Fibroblast of villous mesenchyme (primary cell): Measurements from ENCODE around the gene ASTN1. TPM values are rescaled to one million over a fixed set of nuclear protein-coding genes. Genes with fewer than 3 reads are reported as not detected.

Experiments used
- DNase-seq: peaks from one replicate; pipeline ENCODE4 v3.0.0-alpha.2; 2010; ENCODE audit warnings: low read depth
- H3K4me3 ChIP-seq: 2 replicates; pipeline ENCODE4 v1.5.1; 2011; ENCODE audit warnings: low read depth, mild to moderate bottlenecking, low read length
- total RNA-seq: library from RNA; depleted of rRNA; stranded (reverse); fragments of >200 nt; gene quantifications from 2 replicates; pipeline ENCODE4 v1.2.3, GENCODE V29; 2012
- TF ChIP-seq, protein P1 (sequence below): IDR thresholded peaks from 2 replicates; pipeline ENCODE4 v1.5.1; 2012; ENCODE audit warnings: low read depth, mild to moderate bottlenecking, low read length; ENCODE audit not compliant: insufficient read depth

ASTN1 gene
- total RNA-seq, 1 donor: not detected

DNA sequence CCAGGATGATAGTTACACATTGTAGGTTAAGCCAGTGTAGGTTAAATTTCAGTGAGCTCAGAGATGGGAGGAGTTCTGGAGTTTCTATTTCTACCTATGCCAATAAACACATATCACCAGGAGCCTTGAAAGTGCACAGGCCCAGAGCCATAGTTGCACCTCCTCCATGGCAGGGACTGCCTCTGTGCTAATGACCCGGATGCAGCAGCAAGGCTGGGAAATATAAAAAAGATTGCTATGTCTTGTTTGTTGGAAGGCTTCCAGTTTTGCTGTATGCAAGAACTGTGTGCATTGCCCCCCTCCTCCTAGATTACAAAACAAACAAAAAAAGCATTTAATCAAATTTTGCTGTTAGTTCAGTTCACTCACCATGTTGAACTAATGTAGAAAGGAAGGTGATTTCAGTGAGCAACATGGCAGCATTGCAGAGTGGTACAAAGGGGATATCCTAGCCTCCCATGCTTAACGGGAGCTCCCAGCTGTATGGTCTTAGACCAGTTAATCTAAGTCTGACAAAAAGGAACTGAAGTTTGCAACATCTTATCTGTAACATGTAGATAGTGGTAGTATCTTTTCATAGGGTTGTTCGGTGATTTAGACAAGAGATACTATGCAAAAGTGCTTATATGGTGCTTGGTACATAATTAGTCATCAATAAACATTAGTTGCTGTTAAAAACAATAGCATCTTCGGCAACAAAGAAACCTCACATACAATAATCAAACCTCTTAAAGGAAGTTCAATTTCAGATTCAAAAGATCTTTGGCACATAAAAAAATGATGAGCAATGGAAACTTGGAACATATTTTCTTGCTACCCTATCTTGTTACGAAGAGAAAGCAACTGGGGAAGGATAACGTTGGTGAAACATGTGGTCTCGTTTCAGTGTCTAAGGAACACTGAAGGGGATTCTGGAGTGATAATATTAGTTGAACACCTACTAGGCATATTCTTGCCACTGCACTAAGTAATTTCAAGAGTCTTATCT is 309.5 kb downstream of the ASTN1 start:
- TF ChIP-seq, protein P1, sequence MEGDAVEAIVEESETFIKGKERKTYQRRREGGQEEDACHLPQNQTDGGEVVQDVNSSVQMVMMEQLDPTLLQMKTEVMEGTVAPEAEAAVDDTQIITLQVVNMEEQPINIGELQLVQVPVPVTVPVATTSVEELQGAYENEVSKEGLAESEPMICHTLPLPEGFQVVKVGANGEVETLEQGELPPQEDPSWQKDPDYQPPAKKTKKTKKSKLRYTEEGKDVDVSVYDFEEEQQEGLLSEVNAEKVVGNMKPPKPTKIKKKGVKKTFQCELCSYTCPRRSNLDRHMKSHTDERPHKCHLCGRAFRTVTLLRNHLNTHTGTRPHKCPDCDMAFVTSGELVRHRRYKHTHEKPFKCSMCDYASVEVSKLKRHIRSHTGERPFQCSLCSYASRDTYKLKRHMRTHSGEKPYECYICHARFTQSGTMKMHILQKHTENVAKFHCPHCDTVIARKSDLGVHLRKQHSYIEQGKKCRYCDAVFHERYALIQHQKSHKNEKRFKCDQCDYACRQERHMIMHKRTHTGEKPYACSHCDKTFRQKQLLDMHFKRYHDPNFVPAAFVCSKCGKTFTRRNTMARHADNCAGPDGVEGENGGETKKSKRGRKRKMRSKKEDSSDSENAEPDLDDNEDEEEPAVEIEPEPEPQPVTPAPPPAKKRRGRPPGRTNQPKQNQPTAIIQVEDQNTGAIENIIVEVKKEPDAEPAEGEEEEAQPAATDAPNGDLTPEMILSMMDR: no peak
- no peak overlapping the region for H3K4me3 ChIP-seq
- DNase-seq: no peak

DNA sequence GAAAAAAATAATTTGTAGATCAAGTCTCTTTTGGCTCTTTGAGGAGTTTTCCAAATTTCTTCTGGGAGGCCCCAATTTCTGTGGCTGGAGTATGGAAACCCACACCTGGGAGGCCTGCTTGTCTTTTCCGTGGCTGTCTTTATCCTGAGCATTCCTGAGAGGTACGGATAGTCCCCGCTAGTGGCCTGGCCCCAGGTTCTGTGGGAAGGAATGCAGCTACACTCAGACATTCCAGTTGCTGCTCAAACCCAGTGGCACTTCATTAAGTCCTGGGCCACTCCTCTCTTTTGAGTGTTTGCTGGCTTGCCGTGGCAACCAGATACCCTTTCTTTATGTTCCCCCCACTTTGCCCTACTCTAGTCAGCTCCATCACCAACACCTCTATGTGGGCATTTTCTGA is 310.4 kb downstream of the ASTN1 start:
- DNase-seq: no peak
- TF ChIP-seq, protein P1: no peak
- no peak overlapping the region for H3K4me3 ChIP-seq

DNA sequence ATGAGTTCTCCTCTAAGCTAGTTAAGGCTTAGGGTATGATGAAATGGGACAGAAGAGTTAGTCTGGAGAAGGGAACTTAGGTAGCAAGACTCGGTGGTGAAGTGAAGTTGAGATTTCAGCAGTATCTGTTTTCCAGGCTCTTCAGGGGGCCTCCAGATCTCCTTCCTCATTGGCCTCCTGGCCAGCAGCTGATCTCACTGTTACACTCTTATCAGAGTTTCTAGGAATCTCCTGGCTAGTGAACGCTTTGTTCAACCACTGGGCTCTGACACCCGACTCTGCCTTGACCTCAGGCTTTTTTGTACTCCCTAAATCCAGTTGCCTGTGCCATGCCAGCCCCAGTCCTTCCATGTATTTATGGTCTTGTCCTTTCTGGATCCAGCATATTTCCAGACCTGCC is 311.0 kb downstream of the ASTN1 start:
- TF ChIP-seq, protein P1: no peak
- DNase-seq: no peak

DNA sequence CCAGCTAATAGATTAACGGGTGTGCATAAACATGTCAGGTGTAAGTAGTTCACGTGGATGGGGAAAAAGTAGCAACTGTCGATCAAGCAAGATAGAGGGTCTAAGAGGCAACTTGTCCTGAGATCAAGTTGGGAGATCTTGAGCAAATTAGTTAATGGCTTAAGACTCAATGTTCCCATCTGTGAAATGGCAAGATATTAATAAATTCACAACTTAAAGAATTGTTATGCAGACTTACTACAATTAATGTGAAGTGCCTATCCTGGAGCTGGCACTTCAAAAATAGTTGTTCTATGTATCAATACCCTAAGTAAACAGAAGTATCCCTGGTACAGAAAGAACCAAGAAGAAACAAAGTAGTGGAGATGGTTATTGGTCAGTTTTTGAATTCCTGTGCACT is 312.4 kb downstream of the ASTN1 start:
- TF ChIP-seq, protein P1: no peak
- no peak overlapping the region for H3K4me3 ChIP-seq
- no peak for DNase-seq

More for the DNA sequence above, 311.0 kb downstream of the ASTN1 start:
- H3K4me3 ChIP-seq: no peak overlapping the region

DNA sequence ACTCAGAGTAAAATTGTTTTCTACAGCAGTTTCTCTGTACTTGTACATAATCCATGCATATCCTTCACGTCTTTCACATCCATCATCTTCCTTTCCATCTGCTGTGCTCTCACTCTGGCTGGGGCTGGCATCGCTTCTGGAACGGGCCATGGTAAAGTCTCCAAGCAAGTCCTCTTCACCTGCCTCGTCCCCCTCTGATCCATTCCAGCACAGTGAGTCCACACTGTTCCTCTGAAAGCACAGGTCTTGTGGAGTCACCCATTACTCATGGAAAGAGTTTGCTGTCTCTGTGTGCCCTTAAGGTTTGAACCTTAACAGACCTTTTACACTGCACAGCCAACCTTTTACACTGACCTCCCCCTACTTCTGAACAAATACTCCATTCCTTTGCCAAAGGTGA is 313.6 kb downstream of the ASTN1 start:
- H3K4me3 ChIP-seq: no peak overlapping the region
- DNase-seq: no peak
- TF ChIP-seq, protein P1: no peak

DNA sequence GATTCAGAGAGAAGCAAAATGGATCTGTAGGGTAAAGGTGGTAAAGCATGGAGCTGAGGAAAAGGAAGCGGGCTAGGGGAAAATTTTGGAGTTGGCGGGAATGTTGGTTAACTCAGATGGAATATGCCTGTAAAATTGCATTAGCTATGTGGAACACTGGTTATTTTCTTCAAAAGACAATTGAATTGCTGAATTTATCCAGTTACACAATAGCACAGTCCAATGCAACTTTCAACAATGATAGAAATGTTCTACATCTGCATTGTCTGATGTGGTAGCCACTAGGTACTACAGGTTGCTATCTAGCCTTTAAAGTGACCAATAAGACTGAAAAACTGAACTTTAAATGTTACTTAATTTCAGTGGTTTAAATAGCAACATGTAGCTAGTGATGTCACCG is 315.2 kb downstream of the ASTN1 start:
- DNase-seq: no peak
- TF ChIP-seq, protein P1: no peak
- no peak overlapping the region for H3K4me3 ChIP-seq
